Lower leg skin (tissue), 3 donors: ENCODE data around the gene LGALS7.

Experiments used
- CTCF ChIP-seq, 3 donors: fragments of 450-650 bp; IDR thresholded peaks; one replicate each; pipeline ENCODE4 v1.5.1; 2016; ENCODE audit warnings: antibody characterized with exemption in 3 of 3, mild to moderate bottlenecking in 3 of 3, moderate library complexity in 2 of 3
- POLR2A ChIP-seq, 2 donors: fragments of 450-650 bp; IDR thresholded peaks; one replicate each; pipeline ENCODE4 v1.6.1; 2016 to 2017; ENCODE audit warnings: antibody characterized with exemption in 2 of 2, mild to moderate bottlenecking in 1 of 2, moderate library complexity in 1 of 2

- TF ChIP-seq CTCF (IDR thresholded peaks at IDR 0.05) (no peak), POLR2A (IDR thresholded peaks at IDR 0.05) (no peak)
These were observed 49.1 kb downstream of the LGALS7 start for GRCh38 chr19:38723990-38724854.
